ENCODE results near the gene DSC3. TPM values are rescaled to one million over a fixed set of nuclear protein-coding genes. Genes with fewer than 3 reads are reported as not detected.

DSC3 gene
- total RNA-seq, 1 donor from 2014 or later, result 1.2 TPM

DNA sequence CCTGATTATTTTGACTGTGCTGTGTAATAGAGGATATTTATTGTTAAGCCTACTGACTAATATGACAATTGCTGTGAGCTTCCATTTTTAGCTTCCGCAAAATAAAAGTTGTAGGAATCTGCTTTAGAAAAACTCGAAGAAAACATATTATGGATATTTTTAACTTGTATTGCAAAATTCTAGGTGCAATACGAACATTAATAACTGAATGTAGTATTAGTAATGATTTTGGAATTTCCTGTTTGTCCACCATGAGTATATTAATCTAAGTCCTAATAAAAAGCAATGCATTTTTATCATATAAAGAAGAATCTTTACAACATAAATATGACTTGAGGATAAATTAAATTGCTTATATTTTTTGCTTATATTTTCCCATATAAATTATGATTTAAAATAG lies 2.4 kb upstream of the DSC3 start:
- Mint-ChIP-seq H3K4me1 (ENCODE audit: low read depth) (peaks cover 18% of the 10 kb centered on the region), H3K9me3 (ENCODE audit: low read depth) (no peaks in the 10 kb centered on the region), H3K4me3 (ENCODE audit: low read depth) (no peak overlapping the region), H3K27ac (no peak overlapping the region), H3K36me3 (ENCODE audit: insufficient read depth) (no peaks in the 10 kb centered on the region), H3K27me3 (peaks cover 63% of the 10 kb centered on the region)
- DNase-seq (ENCODE audit: low spot score, unreplicated experiment), result no peak
- TF ChIP-seq, protein P1, sequence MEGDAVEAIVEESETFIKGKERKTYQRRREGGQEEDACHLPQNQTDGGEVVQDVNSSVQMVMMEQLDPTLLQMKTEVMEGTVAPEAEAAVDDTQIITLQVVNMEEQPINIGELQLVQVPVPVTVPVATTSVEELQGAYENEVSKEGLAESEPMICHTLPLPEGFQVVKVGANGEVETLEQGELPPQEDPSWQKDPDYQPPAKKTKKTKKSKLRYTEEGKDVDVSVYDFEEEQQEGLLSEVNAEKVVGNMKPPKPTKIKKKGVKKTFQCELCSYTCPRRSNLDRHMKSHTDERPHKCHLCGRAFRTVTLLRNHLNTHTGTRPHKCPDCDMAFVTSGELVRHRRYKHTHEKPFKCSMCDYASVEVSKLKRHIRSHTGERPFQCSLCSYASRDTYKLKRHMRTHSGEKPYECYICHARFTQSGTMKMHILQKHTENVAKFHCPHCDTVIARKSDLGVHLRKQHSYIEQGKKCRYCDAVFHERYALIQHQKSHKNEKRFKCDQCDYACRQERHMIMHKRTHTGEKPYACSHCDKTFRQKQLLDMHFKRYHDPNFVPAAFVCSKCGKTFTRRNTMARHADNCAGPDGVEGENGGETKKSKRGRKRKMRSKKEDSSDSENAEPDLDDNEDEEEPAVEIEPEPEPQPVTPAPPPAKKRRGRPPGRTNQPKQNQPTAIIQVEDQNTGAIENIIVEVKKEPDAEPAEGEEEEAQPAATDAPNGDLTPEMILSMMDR (IDR thresholded peaks at IDR 0.05; ENCODE audit: unreplicated experiment), result no peak

DNA sequence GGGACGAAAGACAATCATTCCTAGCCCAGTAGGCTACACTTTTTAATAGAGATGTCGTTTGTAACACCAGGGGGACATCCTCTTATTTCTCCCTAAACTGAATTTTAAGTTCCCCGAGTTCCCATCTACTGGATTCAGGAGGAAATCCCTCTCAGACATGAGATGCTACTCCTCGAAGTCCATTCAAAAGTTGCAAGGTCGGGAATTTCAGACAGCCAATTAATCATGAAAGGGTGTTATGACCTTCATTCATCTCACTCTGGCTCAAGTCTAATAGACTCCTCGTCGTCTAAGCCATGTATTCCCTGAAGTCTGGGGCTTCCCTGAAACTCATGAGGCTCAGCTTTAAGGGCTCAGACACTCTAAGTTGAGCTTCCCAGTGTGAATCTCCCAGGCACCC lies 1.2 kb upstream of the DSC3 start:
- Mint-ChIP-seq H3K9me3 (ENCODE audit: low read depth) (no peaks in the 10 kb centered on the region), H3K36me3 (ENCODE audit: insufficient read depth) (no peaks in the 10 kb centered on the region), H3K4me3 (ENCODE audit: low read depth) (peak overlapping the region; percentile 53), H3K27me3 (peaks cover 72% of the 10 kb centered on the region), H3K27ac (no peak overlapping the region), H3K4me1 (ENCODE audit: low read depth) (peaks cover 18% of the 10 kb centered on the region)
- DNase-seq (ENCODE audit: low spot score, unreplicated experiment), result no peak
- TF ChIP-seq, protein P1 (IDR thresholded peaks at IDR 0.05; ENCODE audit: unreplicated experiment), result no peak

DNA sequence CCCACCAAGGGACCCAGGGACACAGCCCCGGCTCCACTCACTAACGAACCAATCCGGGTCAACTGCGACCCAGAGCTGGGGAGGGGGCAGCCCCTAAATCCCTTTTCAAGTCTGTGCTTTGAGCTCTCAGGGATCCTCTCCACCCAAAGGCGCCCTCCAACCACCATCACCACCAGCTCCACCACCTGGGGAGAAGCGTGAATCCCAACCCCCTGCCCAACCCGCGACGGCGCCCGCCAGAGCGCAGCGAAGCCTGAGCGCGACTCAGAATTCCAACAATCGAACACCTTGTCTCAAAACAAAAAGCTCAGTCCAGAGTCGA lies 497 bp downstream of the DSC3 start:
- no peaks in the 10 kb centered on the region for H3K36me3 Mint-ChIP-seq (ENCODE audit: insufficient read depth)
- peaks cover 81% of the 10 kb centered on the region for H3K27me3 Mint-ChIP-seq
- TF ChIP-seq, protein P1 (IDR thresholded peaks at IDR 0.05; ENCODE audit: unreplicated experiment), result no peak
- no peaks in the 10 kb centered on the region for H3K9me3 Mint-ChIP-seq (ENCODE audit: low read depth)
- peak; percentile 19 for DNase-seq (ENCODE audit: low spot score, unreplicated experiment)
- H3K27ac Mint-ChIP-seq, result peak overlapping the region; percentile 79
- H3K4me1 Mint-ChIP-seq (ENCODE audit: low read depth), result peaks cover 18% of the 10 kb centered on the region
- H3K4me3 Mint-ChIP-seq (ENCODE audit: low read depth), result peak overlapping the region; percentile 74

DNA sequence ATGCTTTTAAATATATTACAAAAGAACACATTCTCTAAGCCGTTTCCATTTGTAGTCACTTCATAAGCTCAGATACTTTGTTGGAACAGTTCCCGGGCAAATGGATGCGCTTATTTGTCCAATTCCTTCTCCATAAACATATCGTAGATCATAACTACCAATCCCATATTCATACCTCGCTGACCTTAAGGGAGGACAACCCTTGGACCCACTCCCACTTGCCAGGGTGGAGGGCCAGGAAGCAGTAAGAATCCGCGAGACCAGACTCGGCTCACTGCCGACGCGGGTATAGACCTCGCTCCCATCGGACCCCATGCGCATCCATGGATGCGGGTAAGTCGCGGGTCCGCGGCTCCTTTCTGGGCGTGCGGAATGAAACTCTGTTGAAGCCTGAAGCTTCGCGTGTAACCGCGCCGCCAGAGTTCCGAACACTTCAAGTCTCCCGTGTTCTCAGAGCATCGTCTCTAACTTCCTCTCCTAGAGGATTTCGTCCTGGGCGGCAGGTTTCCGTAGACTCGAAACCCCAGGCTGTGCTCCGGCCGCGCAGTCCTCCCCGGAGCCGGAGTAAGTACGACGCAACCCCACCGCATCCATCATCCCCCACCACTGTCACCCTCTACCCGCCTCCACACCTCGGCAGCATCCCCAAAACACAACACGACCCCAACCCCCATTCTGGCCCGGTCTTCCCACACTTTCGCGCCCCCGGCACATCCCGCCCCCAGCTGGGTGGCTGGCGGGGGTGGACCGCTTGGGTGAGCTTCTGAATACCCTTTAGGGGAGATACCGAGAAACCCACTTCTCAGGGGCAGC lies 1.1 kb downstream of the DSC3 start:
- TF ChIP-seq, protein P1 (IDR thresholded peaks at IDR 0.05; ENCODE audit: unreplicated experiment), result no peak
- Mint-ChIP-seq H3K36me3 (ENCODE audit: insufficient read depth) (no peaks in the 10 kb centered on the region), H3K27me3 (peaks cover 76% of the 10 kb centered on the region), H3K27ac (peak overlapping the region; percentile 94), H3K4me3 (ENCODE audit: low read depth) (peak overlapping the region; percentile 74), H3K4me1 (ENCODE audit: low read depth) (peaks cover 18% of the 10 kb centered on the region), H3K9me3 (ENCODE audit: low read depth) (no peaks in the 10 kb centered on the region)
- peak; percentile 11 for DNase-seq (ENCODE audit: low spot score, unreplicated experiment)

DNA sequence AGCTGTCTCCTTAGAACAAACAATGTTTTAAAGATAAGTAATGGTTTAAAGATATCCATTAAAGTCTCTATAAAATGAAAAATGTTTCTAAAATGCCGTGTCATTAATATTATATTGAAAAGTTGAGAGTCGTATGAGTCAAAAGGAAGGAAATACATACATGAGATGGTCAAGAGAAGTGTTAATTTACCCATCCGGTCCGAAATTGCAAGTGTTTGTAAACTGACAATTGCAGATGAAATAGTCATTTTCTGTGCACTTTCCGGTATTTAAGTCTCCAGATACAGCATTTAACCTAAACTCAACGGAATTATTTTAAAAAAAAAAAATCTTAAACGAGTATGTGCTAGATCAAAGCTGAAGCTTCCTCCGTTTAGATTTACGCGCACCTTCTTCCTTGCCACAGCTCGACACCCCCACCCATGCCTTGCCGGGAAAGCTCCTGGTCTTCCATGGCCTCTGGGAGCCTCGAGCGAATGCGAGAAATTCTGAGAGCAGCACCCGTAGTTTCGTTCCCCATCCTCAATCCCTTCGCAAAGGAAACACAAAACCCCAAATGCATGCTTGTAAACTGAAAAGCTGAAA lies 1.8 kb downstream of the DSC3 start:
- peaks cover 18% of the 10 kb centered on the region for H3K4me1 Mint-ChIP-seq (ENCODE audit: low read depth)
- peak overlapping the region; percentile 46 for H3K27ac Mint-ChIP-seq
- no peaks in the 10 kb centered on the region for H3K9me3 Mint-ChIP-seq (ENCODE audit: low read depth)
- no peak for DNase-seq (ENCODE audit: low spot score, unreplicated experiment)
- peaks cover 72% of the 10 kb centered on the region for H3K27me3 Mint-ChIP-seq
- TF ChIP-seq, protein P1 (IDR thresholded peaks at IDR 0.05; ENCODE audit: unreplicated experiment), result no peak
- H3K36me3 Mint-ChIP-seq (ENCODE audit: insufficient read depth), result no peaks in the 10 kb centered on the region
- H3K4me3 Mint-ChIP-seq (ENCODE audit: low read depth), result peak overlapping the region; percentile 74
